Vein endothelial cell (primary cell): ENCODE measurements around the gene CASK. TPM values are rescaled to one million over a fixed set of nuclear protein-coding genes. Genes with fewer than 3 reads are reported as not detected.

ENCODE experiments used
- small RNA-seq: library from RNA; depleted of rRNA; stranded (forward); fragments of <200 nt; gene quantifications from one replicate; pipeline ENCODE3, GENCODE V24; 2012
- total RNA-seq: library from RNA; depleted of rRNA; stranded (reverse); fragments of >200 nt; gene quantifications from 2 replicates; pipeline ENCODE4 v1.2.3, GENCODE V29; 2012

CASK gene, protein sequence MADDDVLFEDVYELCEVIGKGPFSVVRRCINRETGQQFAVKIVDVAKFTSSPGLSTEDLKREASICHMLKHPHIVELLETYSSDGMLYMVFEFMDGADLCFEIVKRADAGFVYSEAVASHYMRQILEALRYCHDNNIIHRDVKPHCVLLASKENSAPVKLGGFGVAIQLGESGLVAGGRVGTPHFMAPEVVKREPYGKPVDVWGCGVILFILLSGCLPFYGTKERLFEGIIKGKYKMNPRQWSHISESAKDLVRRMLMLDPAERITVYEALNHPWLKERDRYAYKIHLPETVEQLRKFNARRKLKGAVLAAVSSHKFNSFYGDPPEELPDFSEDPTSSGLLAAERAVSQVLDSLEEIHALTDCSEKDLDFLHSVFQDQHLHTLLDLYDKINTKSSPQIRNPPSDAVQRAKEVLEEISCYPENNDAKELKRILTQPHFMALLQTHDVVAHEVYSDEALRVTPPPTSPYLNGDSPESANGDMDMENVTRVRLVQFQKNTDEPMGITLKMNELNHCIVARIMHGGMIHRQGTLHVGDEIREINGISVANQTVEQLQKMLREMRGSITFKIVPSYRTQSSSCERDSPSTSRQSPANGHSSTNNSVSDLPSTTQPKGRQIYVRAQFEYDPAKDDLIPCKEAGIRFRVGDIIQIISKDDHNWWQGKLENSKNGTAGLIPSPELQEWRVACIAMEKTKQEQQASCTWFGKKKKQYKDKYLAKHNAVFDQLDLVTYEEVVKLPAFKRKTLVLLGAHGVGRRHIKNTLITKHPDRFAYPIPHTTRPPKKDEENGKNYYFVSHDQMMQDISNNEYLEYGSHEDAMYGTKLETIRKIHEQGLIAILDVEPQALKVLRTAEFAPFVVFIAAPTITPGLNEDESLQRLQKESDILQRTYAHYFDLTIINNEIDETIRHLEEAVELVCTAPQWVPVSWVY
- 17.5 and 30.1 TPM in 2 replicates for total RNA-seq

DNA sequence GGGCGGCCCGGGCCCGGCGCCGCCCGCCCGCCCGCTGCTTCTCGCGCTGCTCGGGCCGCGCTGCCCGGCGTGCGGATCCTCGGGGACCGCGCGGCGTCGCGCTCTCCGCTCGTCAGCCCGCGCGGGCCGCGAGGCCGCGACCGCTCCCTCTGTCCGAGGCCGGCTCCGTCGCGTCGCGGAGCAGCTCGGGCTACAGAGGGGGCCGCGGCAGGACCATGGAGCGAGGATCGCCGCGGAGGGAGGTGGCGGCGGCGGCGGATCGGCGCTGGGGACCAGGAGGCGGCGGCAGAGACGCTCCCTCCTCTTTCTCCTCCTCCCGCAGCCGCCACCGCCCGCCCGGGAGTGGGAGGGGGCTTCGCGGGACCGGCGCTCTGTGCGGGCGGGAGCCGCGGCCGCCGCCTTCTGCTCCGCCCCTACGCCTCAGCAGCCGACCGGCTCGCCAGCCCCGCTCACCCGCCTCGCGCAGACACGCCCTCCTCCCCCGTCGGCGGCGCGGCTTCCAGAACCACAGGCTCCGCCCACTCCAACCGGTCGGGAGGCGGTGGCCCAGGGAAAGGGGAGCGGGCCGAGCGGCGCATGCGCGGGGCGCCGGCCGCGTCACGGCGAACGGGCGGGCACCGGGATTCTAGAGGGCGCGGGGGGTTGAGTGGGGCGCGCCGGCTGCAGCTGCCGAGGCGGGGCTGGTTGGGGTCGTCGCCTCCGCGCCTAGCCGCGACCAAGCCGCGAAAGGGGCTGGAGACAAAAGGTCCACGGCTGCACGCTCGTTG lies at the start of gene CASK:
Gene CASK (minus strand): TSS at position 344 of the 767 bp plus-strand sequence. CDS start 566 bp downstream, outside the sequence.

GRCh38 chrX:41723826-41724225 lies 199.5 kb downstream of the CASK start, which contains the start of gene GPR82:
GPR82 (plus strand) TSS chrX:41724181; CDS start chrX:41727027, 2,846 bp downstream.

DNA sequence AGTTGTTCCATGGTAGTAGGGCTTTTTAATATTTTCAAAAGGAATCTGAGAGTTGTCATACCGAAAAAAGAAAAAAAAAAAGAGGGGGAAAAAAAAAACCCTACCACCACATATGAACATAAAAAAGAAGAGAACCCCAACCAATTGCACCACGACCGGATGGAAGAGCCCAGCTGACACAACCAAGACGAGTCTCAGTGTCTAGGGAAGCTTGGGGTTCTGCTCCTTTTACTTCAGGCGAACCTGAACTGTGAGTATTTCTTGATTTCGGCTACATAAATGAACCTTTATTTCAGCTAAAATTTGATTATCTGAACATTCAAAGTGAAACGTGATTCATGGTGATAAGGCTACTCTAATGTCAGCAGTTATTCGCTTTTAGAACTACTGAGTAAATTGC lies 234.5 kb downstream of the CASK start, which contains the start of gene GPR34:
Gene GPR34 (plus strand): TSS at position 139 of the 400 bp plus-strand sequence. CDS start 6,661 bp downstream, outside the sequence.

Small RNAs within 50 kb of the gene (small RNA-seq; reads per million reads assigned to genes)
- not detected for gene AL353691.2
- gene RN7SL144P = not detected
- not detected for gene RNU6-1321P
- gene RNU6-202P = not detected

Other genes with a start within 250 kb of the CASK start
- gene GPR34, start 234.6 kb downstream of the CASK start, total RNA-seq = not detected in 2 replicates
- not detected in 2 replicates for gene GPR82, start 199.4 kb downstream of the CASK start, total RNA-seq